ENCODE measurements around the gene ASPSCR1. TPM values are rescaled to one million over a fixed set of nuclear protein-coding genes. Genes with fewer than 3 reads are reported as not detected.

Gene ASPSCR1
- total RNA-seq, 2 donors from 2014 or later = 17.9 to 57.4 TPM

GRCh38 chr17:82005701-82006348, 28.4 kb downstream of the ASPSCR1 start:
- DNase-seq (no peak), ATAC-seq (no peak)
- no peak overlapping the region for H3K27ac ChIP-seq
- WGBS, 2 donors = 88 to 90% methylated on average over 29 to 30 of the region's 30 CpGs
- H3K4me1 ChIP-seq = no peaks in the 10 kb centered on the region
- intact Hi-C loops (cut with DNase I) = no loop called here
- no peaks in the 10 kb centered on the region for H3K9me3 ChIP-seq
- no peaks in the 10 kb centered on the region for H3K36me3 ChIP-seq (replicated peaks in 1 of 2; ENCODE audit: insufficient read depth in 1 of 2, low read depth in 2 of 2)
- no peak overlapping the region for H3K4me3 ChIP-seq
- no peaks in the 10 kb centered on the region for H3K27me3 ChIP-seq
- TF ChIP-seq POLR2A (IDR thresholded peaks at IDR 0.05) = no peak
- TF ChIP-seq CTCF (IDR thresholded peaks at IDR 0.05) = no peak

- TF ChIP-seq CTCF (IDR thresholded peaks at IDR 0.05) = no peak
- no peak for TF ChIP-seq POLR2A (IDR thresholded peaks at IDR 0.05)
Observed at GRCh38 chr17:82006468-82007227, 29.2 kb downstream of the ASPSCR1 start.

GRCh38 chr17:82007228-82007494, 29.7 kb downstream of the ASPSCR1 start:
- Histone ChIP-seq H3K27me3 (no peaks in the 10 kb centered on the region), H3K4me1 (no peaks in the 10 kb centered on the region), H3K27ac (no peak overlapping the region), H3K36me3 (replicated peaks in 1 of 2; ENCODE audit: insufficient read depth in 1 of 2, low read depth in 2 of 2) (no peaks in the 10 kb centered on the region), H3K4me3 (no peak overlapping the region), H3K9me3 (no peaks in the 10 kb centered on the region)
- ATAC-seq (no peak), DNase-seq (no peak)
- WGBS, 2 donors = 89 to 100% methylated on average over 1 to 6 of the region's 6 CpGs
- no peak for TF ChIP-seq POLR2A (IDR thresholded peaks at IDR 0.05)
- no peak for TF ChIP-seq CTCF (IDR thresholded peaks at IDR 0.05)
- intact Hi-C loops (cut with DNase I) = no loop called here

More at GRCh38 chr17:82006468-82007227, 29.2 kb downstream of the ASPSCR1 start:
- H3K4me3 ChIP-seq = no peak overlapping the region
- no peaks in the 10 kb centered on the region for H3K9me3 ChIP-seq
- 86 to 91% methylated on average over 14 to 24 of the region's 24 CpGs for whole genome bisulfite sequencing, 2 donors
- no peak for ATAC-seq
- DNase-seq = no peak
- H3K4me1 ChIP-seq = no peaks in the 10 kb centered on the region
- H3K27me3 ChIP-seq = no peaks in the 10 kb centered on the region
- H3K36me3 ChIP-seq (replicated peaks in 1 of 2; ENCODE audit: insufficient read depth in 1 of 2, low read depth in 2 of 2) = no peaks in the 10 kb centered on the region
- no peak overlapping the region for H3K27ac ChIP-seq
- intact Hi-C loops (cut with DNase I) = no loop called here

- DNase-seq (no peak), ATAC-seq (no peak)
- Histone ChIP-seq H3K9me3 (no peaks in the 10 kb centered on the region), H3K4me3 (no peak overlapping the region), H3K36me3 (replicated peaks in 1 of 2; ENCODE audit: insufficient read depth in 1 of 2, low read depth in 2 of 2) (no peaks in the 10 kb centered on the region), H3K4me1 (no peaks in the 10 kb centered on the region), H3K27ac (no peak overlapping the region), H3K27me3 (no peaks in the 10 kb centered on the region)
- intact Hi-C loops (cut with DNase I) = no loop called here
- WGBS, 2 donors = 87 to 100% methylated on average over 1 to 27 of the region's 30 CpGs
- TF ChIP-seq POLR2A (IDR thresholded peaks at IDR 0.05) = no peak
- no peak for TF ChIP-seq CTCF (IDR thresholded peaks at IDR 0.05)
Observed at GRCh38 chr17:82007495-82008257, 30.2 kb downstream of the ASPSCR1 start.

Data from body of pancreas (tissue), 4 donors.